22Rv1 (cell line): Measurements from ENCODE around the gene CALCA.

Experiments
- CTCF ChIP-seq: fragments of 450-650 bp; IDR thresholded peaks from 2 replicates; pipeline ENCODE4 v1.5.1; 2017; ENCODE audit warnings: mild to moderate bottlenecking
- ZFX ChIP-seq: fragments of 450-650 bp; IDR thresholded peaks from 2 replicates; pipeline ENCODE4 v1.6.1; 2017; ENCODE audit warnings: antibody characterized with exemption, borderline replicate concordance

DNA sequence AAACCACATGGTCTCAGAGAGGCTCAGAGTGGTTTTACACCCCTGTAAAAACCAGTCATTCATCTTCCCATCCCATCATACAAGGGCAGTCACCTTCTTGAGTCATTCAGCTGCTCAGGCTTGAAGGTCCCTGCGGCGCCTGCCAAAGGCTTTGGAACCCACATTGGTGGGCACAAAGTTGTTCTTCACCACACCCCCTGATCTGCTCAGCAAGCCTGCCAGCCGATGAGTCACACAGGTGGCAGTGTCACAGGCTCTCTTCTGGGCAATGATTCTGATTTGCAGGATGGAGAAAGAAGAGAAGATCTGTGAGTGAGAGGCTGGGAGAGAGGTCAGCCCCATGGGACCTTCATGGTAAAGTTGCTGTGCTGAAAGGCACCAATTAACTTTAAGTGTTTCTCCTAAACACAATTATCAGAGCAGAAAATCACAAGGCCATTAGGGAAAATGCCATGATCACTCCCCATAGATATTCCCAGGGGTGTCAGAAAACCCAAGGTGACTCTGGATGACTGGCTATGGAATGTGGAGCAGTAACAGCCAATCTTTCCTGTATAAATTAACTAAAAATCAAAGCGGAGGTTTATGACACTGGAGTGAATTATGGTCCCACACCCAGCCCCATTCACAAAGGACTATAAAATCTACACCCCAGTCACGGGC is 4.4 kb downstream of the CALCA start:
- TF ChIP-seq CTCF (no peak), ZFX (no peak)
